Heart left ventricle (tissue), 16 donors: ENCODE data around the gene KCNQ1. TPM values are rescaled to one million over a fixed set of nuclear protein-coding genes. Genes with fewer than 3 reads are reported as not detected.

Source experiments
- ATAC-seq, 4 donors: fragments of 200-7000 bp; cut with Tn5 transposase; one replicate each; pipeline ENCODE4 v1.9.1; 2020 to 2022; ENCODE audit warnings: moderate library complexity in 4 of 4, mild to moderate bottlenecking in 3 of 4, moderate number of reproducible peaks in 1 of 4
- DNase-seq, 5 donors: peaks; one replicate each; pipeline ENCODE4 v3.0.0-alpha.2; 2020
- H3K27ac ChIP-seq, 12 donors: fragments of 200-600 bp; sonication (generic) in 4 of 12; one replicate each; pipeline versions ENCODE4 v1.5.0 to v1.8.0; 2016 to 2022; ENCODE audit warnings: mild to moderate bottlenecking in 2 of 12
- H3K27me3 ChIP-seq, 9 donors: fragments of 200-600 bp; sonication (generic) in 2 of 9; one replicate each; pipeline versions ENCODE4 v1.5.1 to v1.8.0; 2016 to 2022; ENCODE audit warnings: mild to moderate bottlenecking in 3 of 9
- H3K36me3 ChIP-seq, 9 donors: fragments of 200-600 bp; sonication (generic) in 2 of 9; one replicate each; pipeline versions ENCODE4 v1.5.0 to v1.8.0; 2018 to 2022; ENCODE audit warnings: mild to moderate bottlenecking in 2 of 9
- H3K4me1 ChIP-seq, 12 donors: fragments of 200-600 bp; sonication (generic) in 4 of 12; one replicate each; pipeline versions ENCODE4 v1.5.0 to v1.8.0; 2016 to 2022; ENCODE audit warnings: mild to moderate bottlenecking in 3 of 12
- H3K4me3 ChIP-seq, 12 donors: fragments of 200-600 bp; sonication (generic) in 4 of 12; one replicate each; pipeline versions ENCODE4 v1.5.0 to v1.8.0; 2017 to 2022; ENCODE audit warnings: mild to moderate bottlenecking in 9 of 12, moderate library complexity in 4 of 12
- H3K9me3 ChIP-seq, 12 donors: fragments of 200-600 bp; sonication (generic) in 4 of 12; one replicate each; pipeline versions ENCODE4 v1.5.0 to v1.8.0; 2016 to 2022; ENCODE audit warnings: mild to moderate bottlenecking in 1 of 12
- POLR2A ChIP-seq, 2 donors: fragments of 450-650 bp; IDR thresholded peaks; one replicate each; pipeline ENCODE4 v1.6.1; 2017; ENCODE audit warnings: antibody characterized with exemption in 2 of 2, mild to moderate bottlenecking in 2 of 2, moderate library complexity in 2 of 2
- WGBS, 4 donors: extraction: QIAGEN DNeasy Blood & Tissue Kit in 2 of 4; methylation state at CpG; one replicate each; pipeline versions ENCODE4 v1.1.5 to v1.1.7; 2013 to 2018; 5-methylcytosine and 5-hydroxymethylcytosine counted together
- intact Hi-C, 10 donors: fragments of 100-400 bp; cut with DNase I; formaldehyde crosslinking; loops; one replicate each; pipeline versions ENCODE4 v1.11.1 to v1.14.2; 2022
- polyA plus RNA-seq, 2 donors: library from polyadenylated mRNA; stranded (reverse); fragments of 200-250 nt; gene quantifications; one replicate each; pipeline ENCODE4 v1.2.3, GENCODE V29; 2013
- total RNA-seq, 9 donors: library from RNA; depleted of rRNA in 2 of 9; stranded (reverse); fragments of >200 nt in 2 of 9; fragmentation: NEBNext Ultra II Directional in 3 of 9; extraction: Animal tissue kit (Norgen Biotek cat#: 25700) in 3 of 9; gene quantifications; one replicate each; pipeline versions ENCODE4 v1.1.0 to v1.2.4, GENCODE V29; 2016 to 2023
- TF ChIP-seq, protein P1 (sequence below), 12 donors: fragments of 200-600 bp; sonication (generic) in 4 of 12; IDR thresholded peaks; one replicate each; pipeline versions ENCODE4 v1.5.0 to v1.8.0; 2018 to 2022; ENCODE audit warnings: antibody characterized with exemption in 12 of 12, mild to moderate bottlenecking in 5 of 12
- donor health status: ischemic (EF 13 %, LVEDD 7.1; RV severe dilation, severe dysfunction).
- donor health status: healthy with polysubstance abuse.
- donor health status: DM: no; HTN: yes; CAD: no.
- donor health status: DM: no; HTN: no; CAD: no.
- donor health status: ischemic (EF 25% LVEDD 6.9; RV normal size, moderate dysfunction).
- donor health status: ischemic (EF 25% LVEDD 5.7; RV mildly dilated, moderate dysfunction).
- donor health status: healthy.
- donor health status: DM: yes; HTN: yes; CAD: no.
- donor health status: ischemic (EF 35%, LVEDD 5.7; RV mildly dilated, moderate dysfunction).
- donor health status: nonischemic (EF 11% LVEDD 7.7; RV severe dilation, severe dysfunction).
- donor health status: DM: yes; HTN: yes; CAD: no.
- donor health status: PGD.
- donor health status: ischemic (EF 29% LVEDD 5.4; RV normal size, mild dysfunction).
- donor health status: nonischemic (EF 23%, LVEDD 6.1; RV moderate dilation, normal function).

Gene KCNQ1
- total and polyA plus RNA-seq, 11 donors = 18.6 to 42.4 (median 31.4) TPM

DNA sequence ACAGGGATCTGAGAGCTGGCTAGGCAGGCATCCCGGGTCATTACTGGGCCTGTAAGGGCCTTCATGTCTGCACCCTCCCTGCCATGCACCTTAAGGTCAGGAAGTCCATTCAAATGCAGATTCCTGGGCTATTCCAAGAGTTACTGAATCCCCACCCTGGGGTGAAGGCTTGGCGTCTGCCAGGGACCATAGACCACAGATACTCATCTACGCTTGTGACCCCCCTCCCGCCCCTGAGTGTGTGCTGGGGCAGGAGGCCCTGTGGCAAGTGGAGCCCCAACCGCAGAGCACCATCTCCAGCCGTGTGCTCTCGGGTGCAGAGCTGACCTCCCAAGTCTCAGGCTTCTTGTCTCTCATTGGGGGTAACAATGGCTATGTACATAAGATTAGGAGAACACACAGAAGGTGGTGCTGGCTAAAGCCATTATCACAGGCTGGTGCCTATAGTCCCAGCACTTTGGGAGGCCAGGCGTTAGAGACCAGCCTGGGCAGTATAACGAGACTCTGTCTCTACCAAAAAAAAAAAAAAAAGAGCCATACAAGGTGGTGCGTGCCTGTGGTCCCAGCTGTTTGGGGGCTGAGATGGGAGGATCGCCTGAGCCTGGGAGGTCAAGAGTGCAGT is 274.1 kb downstream of the KCNQ1 start:
- Histone ChIP-seq H3K27me3 (no peaks in the 10 kb centered on the region), H3K4me1 (peaks cover 0 to 10% (median 0%) of the 10 kb centered on the region in 12 donors), H3K27ac (no peak overlapping the region), H3K9me3 (no peaks in the 10 kb centered on the region), H3K4me3 (no peak overlapping the region), H3K36me3 (no peaks in the 10 kb centered on the region)
- DNase-seq (peak in 1 of 5 donors; percentile 22), ATAC-seq (no peak)
- intact Hi-C loops = no loop called here
- TF ChIP-seq POLR2A (IDR thresholded peaks at IDR 0.05) = no peak
- TF ChIP-seq, protein P1, sequence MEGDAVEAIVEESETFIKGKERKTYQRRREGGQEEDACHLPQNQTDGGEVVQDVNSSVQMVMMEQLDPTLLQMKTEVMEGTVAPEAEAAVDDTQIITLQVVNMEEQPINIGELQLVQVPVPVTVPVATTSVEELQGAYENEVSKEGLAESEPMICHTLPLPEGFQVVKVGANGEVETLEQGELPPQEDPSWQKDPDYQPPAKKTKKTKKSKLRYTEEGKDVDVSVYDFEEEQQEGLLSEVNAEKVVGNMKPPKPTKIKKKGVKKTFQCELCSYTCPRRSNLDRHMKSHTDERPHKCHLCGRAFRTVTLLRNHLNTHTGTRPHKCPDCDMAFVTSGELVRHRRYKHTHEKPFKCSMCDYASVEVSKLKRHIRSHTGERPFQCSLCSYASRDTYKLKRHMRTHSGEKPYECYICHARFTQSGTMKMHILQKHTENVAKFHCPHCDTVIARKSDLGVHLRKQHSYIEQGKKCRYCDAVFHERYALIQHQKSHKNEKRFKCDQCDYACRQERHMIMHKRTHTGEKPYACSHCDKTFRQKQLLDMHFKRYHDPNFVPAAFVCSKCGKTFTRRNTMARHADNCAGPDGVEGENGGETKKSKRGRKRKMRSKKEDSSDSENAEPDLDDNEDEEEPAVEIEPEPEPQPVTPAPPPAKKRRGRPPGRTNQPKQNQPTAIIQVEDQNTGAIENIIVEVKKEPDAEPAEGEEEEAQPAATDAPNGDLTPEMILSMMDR (IDR thresholded peaks at IDR 0.05) = no peak
- 95 to 99% (median 97%) methylated on average over 6 to 11 of the region's 11 CpGs for WGBS, 4 donors

GRCh38 chr11:2719831-2720590 is 275.2 kb downstream of the KCNQ1 start:
- Histone ChIP-seq H3K4me1 (peaks cover 0 to 14% (median 1%) of the 10 kb centered on the region in 12 donors), H3K27me3 (no peaks in the 10 kb centered on the region), H3K36me3 (no peaks in the 10 kb centered on the region), H3K4me3 (no peak overlapping the region), H3K9me3 (no peaks in the 10 kb centered on the region), H3K27ac (no peak overlapping the region)
- 84 to 87% (median 86%) methylated on average over 15 to 17 of the region's 17 CpGs for WGBS, 4 donors
- intact Hi-C loops = no loop called here
- DNase-seq (peak in 1 of 5 donors; percentile 33), ATAC-seq (no peak)
- TF ChIP-seq, protein P1 (IDR thresholded peaks at IDR 0.05) = no peak
- TF ChIP-seq POLR2A (IDR thresholded peaks at IDR 0.05) = no peak

- Histone ChIP-seq H3K4me3 (no peak overlapping the region), H3K27me3 (no peaks in the 10 kb centered on the region), H3K36me3 (no peaks in the 10 kb centered on the region), H3K9me3 (no peaks in the 10 kb centered on the region), H3K4me1 (peaks cover 0 to 20% (median 3%) of the 10 kb centered on the region in 12 donors), H3K27ac (no peak overlapping the region)
- intact Hi-C loops = no loop called here
- DNase-seq (no peak), ATAC-seq (no peak)
- WGBS, 4 donors = 85 to 92% (median 91%) methylated on average over 27 of the region's 27 CpGs
- TF ChIP-seq, protein P1 (IDR thresholded peaks at IDR 0.05) = no peak
- TF ChIP-seq POLR2A (IDR thresholded peaks at IDR 0.05) = no peak
Measured at GRCh38 chr11:2721210-2721916, 276.6 kb downstream of the KCNQ1 start.

DNA sequence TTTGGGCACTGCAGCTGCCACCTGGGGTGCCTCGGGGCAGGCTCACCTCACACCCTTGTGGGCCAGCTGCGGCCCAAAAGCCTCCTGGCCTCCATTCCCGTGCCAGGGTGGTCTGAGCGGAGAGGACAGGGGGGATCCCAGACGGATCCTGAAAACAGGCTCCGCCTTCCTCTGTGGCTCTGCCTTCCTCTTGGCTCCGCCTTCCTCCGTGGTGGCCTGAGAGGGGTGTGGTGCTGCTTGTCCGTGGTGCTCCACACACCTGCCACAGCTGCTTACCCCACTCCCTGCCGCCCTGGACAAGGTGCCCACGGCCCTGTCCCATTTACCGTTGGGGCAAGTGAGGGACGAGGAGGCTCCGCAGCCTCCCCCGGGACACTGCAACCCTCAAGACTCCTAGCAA is 278.1 kb downstream of the KCNQ1 start:
- H3K27me3 ChIP-seq = no peaks in the 10 kb centered on the region
- TF ChIP-seq, protein P1 (IDR thresholded peaks at IDR 0.05) = no peak
- no peak for TF ChIP-seq POLR2A (IDR thresholded peaks at IDR 0.05)
- ATAC-seq = no peak
- H3K9me3 ChIP-seq = no peaks in the 10 kb centered on the region
- H3K36me3 ChIP-seq = no peaks in the 10 kb centered on the region
- no peak for DNase-seq
- H3K4me1 ChIP-seq = peaks cover 0 to 23% (median 2%) of the 10 kb centered on the region in 12 donors
- intact Hi-C loops = no loop called here
- H3K4me3 ChIP-seq = no peak overlapping the region
- WGBS, 4 donors = 91 to 94% (median 92%) methylated on average over 9 to 15 of the region's 15 CpGs
- no peak overlapping the region for H3K27ac ChIP-seq
